A549 (cell line): Measurements from ENCODE around the gene D2HGDH. TPM values are rescaled to one million over a fixed set of nuclear protein-coding genes. Genes with fewer than 3 reads are reported as not detected.

Source experiments
- ATAC-seq, 2 experiments: fragments of 200-7000 bp in 1 of 2; fragments of >200 bp in 1 of 2; cut with Nextera tagmentation in 1 of 2; cut with Tn5 transposase in 1 of 2; 3 replicates each; pipeline versions ENCODE4 v1.8.0 to v1.9.1; 2018 to 2020; ENCODE audit warnings: mild to moderate bottlenecking in 1 of 2, moderate library complexity in 1 of 2
- CTCF ChIA-PET: fragments of 300-600 bp; sonication (Branson Sonifier 250); formaldehyde crosslinking; extraction: SDS; loops from one replicate; lab custom pipeline; 2021; ENCODE audit warnings: antibody characterized with exemption, inconsistent platforms; lab: Yijun Ruan, JAX
- POLR2A ChIA-PET: fragments of 350-600 bp; formaldehyde crosslinking; extraction: SDS; loops from one replicate; lab custom pipeline; 2021; ENCODE audit warnings: antibody characterized with exemption, inconsistent platforms; lab: Yijun Ruan, JAX
- DNase-seq, 2 experiments: peaks; one replicate each; pipeline versions ENCODE4 v3.0.0 to v3.0.0-alpha.2; 2011 to 2016; ENCODE audit warnings: low read depth in 1 of 2, low spot score in 1 of 2
- FAIRE-seq: peaks from 2 replicates; lab custom pipeline; 2011; peaks lifted over from hg19 to GRCh38; lab: Jason Lieb, UNC
- H3K27ac ChIP-seq, 2 experiments: fragments of >200 bp; sonication (Bioruptor Twin); formaldehyde crosslinking; 3 replicates each; pipeline ENCODE4 v1.5.1; 2016 to 2017
- H3K4me1 ChIP-seq: fragments of >200 bp; sonication (Bioruptor Twin); formaldehyde crosslinking; 3 replicates; pipeline ENCODE4 v1.6.1; 2016
- H3K4me2 ChIP-seq: fragments of >200 bp; sonication (Bioruptor Twin); formaldehyde crosslinking; 3 replicates; pipeline ENCODE4 v1.6.1; 2016
- H3K4me3 ChIP-seq: fragments of >200 bp; sonication (Bioruptor Twin); formaldehyde crosslinking; 3 replicates; pipeline ENCODE4 v1.5.1; 2016
- H3K9me3 ChIP-seq: fragments of >200 bp; sonication (Bioruptor Twin); formaldehyde crosslinking; 3 replicates; pipeline ENCODE4 v1.6.1; 2016
- CBX8 ChIP-seq: fragments of 200-600 bp; sonication (generic); IDR thresholded peaks from 2 replicates; pipeline ENCODE4 v1.6.1; 2016
- CHD2 ChIP-seq: fragments of 150-350 bp; IDR thresholded peaks from 2 replicates; pipeline ENCODE4 v1.6.1; 2014; ENCODE audit warnings: low read length; ENCODE audit not compliant: partially characterized antibody
- EHF ChIP-seq: fragments of 250-450 bp; sonication (Bioruptor Pico); IDR thresholded peaks from 2 replicates; pipeline ENCODE4 v1.5.0; 2020; ENCODE audit warnings: mild to moderate bottlenecking
- FOSB ChIP-seq: fragments of 250-450 bp; sonication (Bioruptor Pico); IDR thresholded peaks from 2 replicates; pipeline ENCODE4 v1.5.0; 2020; ENCODE audit warnings: mild to moderate bottlenecking, moderate library complexity
- FOSL2 ChIP-seq, 2 experiments: fragments of 450-650 bp in 1 of 2; fragments of >200 bp in 1 of 2; sonication (Bioruptor Twin) in 1 of 2; formaldehyde crosslinking; IDR thresholded peaks; 2 replicates each; pipeline versions ENCODE4 v1.5.0 to v1.6.1; 2016 to 2020; ENCODE audit warnings: mild to moderate bottlenecking in 1 of 2, moderate library complexity in 1 of 2
- GATA3 ChIP-seq: IDR thresholded peaks from 2 replicates; pipeline ENCODE4 v1.6.1; 2012; ENCODE audit warnings: borderline replicate concordance
- HEYL ChIP-seq: fragments of 250-450 bp; sonication (Bioruptor Pico); IDR thresholded peaks from 2 replicates; pipeline ENCODE4 v1.8.0; 2021; ENCODE audit warnings: mild to moderate bottlenecking, moderate library complexity
- HOXA7 ChIP-seq: fragments of 250-450 bp; sonication (Bioruptor Pico); IDR thresholded peaks from 2 replicates; pipeline ENCODE4 v1.5.0; 2020; ENCODE audit warnings: mild to moderate bottlenecking, moderate library complexity
- JUNB ChIP-seq: fragments of >200 bp; sonication (Bioruptor Twin); formaldehyde crosslinking; IDR thresholded peaks from 2 replicates; pipeline ENCODE4 v1.6.1; 2016
- KDM1A ChIP-seq: fragments of 200-600 bp; sonication (generic); IDR thresholded peaks from 2 replicates; pipeline ENCODE4 v1.6.1; 2016; ENCODE audit warnings: low read depth, mild to moderate bottlenecking
- KDM5A ChIP-seq: fragments of 200-600 bp; sonication (generic); IDR thresholded peaks from 2 replicates; pipeline ENCODE4 v1.6.1; 2016; ENCODE audit warnings: antibody characterized with exemption, mild to moderate bottlenecking
- PHF8 ChIP-seq: fragments of 200-600 bp; sonication (generic); IDR thresholded peaks from 2 replicates; pipeline ENCODE4 v1.6.1; 2016; ENCODE audit warnings: low read depth, mild to moderate bottlenecking, antibody characterized with exemption, moderate library complexity, borderline replicate concordance
- RAD21 ChIP-seq, 2 experiments: fragments of >200 bp in 1 of 2; sonication (Bioruptor Twin) in 1 of 2; formaldehyde crosslinking in 1 of 2; IDR thresholded peaks in 1 of 2; conservative IDR thresholded peaks in 1 of 2; 2 replicates in 1 of 2; 3 replicates in 1 of 2; pipeline ENCODE4 v1.6.1; 2012 to 2018; ENCODE audit warnings: inconsistent platforms in 1 of 2
- TP53 ChIP-seq: fragments of 250-450 bp; sonication (Bioruptor Pico); IDR thresholded peaks from 2 replicates; pipeline ENCODE4 v1.5.0; 2021; ENCODE audit warnings: mild to moderate bottlenecking, moderate library complexity
- ZSCAN20 ChIP-seq: fragments of 250-450 bp; sonication (Bioruptor Pico); IDR thresholded peaks from 2 replicates; pipeline ENCODE4 v1.8.0; 2022; ENCODE audit warnings: mild to moderate bottlenecking, moderate library complexity
- WGBS: methylation state at CpG from one replicate; pipeline ENCODE4 v1.1.6; 2017; ENCODE audit errors: missing lambda C conversion rate; 5-methylcytosine and 5-hydroxymethylcytosine counted together
- polyA plus RNA-seq, 4 experiments: library from polyadenylated mRNA; depleted of rRNA in 3 of 4; stranded (reverse); fragments of >200 nt; fragmentation: RNase III in 1 of 4; extraction: RNeasy Plus Mini Kit Qiagen cat#74134 plus additional on column Dnase treatment in 1 of 4; gene quantifications; 2 replicates in 3 of 4; 3 replicates in 1 of 4; pipeline ENCODE4 v1.2.3, GENCODE V29; 2011 to 2017
- TF ChIP-seq, protein P1 (sequence below): fragments of 150-350 bp; IDR thresholded peaks from 2 replicates; pipeline ENCODE4 v1.6.1; 2014; ENCODE audit warnings: low read depth, mild to moderate bottlenecking, low read length
- TF ChIP-seq, protein P2 (sequence below): IDR thresholded peaks from 2 replicates; pipeline ENCODE4 v1.6.1; 2012
- TF ChIP-seq, protein P3 (sequence below): IDR thresholded peaks from 2 replicates; pipeline ENCODE4 v1.6.1; 2012
- TF ChIP-seq, protein P4 (sequence below): fragments of 250-450 bp; sonication (Bioruptor Pico); IDR thresholded peaks from 2 replicates; pipeline ENCODE4 v1.5.0; 2020; ENCODE audit warnings: low read depth, mild to moderate bottlenecking, moderate library complexity
- TF ChIP-seq, protein P5 (sequence below): fragments of 200-600 bp; sonication (generic); IDR thresholded peaks from 2 replicates; pipeline ENCODE4 v1.6.1; 2016; ENCODE audit warnings: antibody characterized with exemption, mild to moderate bottlenecking, moderate library complexity

Gene D2HGDH
- polyA plus RNA-seq, 2 of the 4 experiments (the other 2 are of a cell fraction): 6.5 to 18.5 TPM

DNA sequence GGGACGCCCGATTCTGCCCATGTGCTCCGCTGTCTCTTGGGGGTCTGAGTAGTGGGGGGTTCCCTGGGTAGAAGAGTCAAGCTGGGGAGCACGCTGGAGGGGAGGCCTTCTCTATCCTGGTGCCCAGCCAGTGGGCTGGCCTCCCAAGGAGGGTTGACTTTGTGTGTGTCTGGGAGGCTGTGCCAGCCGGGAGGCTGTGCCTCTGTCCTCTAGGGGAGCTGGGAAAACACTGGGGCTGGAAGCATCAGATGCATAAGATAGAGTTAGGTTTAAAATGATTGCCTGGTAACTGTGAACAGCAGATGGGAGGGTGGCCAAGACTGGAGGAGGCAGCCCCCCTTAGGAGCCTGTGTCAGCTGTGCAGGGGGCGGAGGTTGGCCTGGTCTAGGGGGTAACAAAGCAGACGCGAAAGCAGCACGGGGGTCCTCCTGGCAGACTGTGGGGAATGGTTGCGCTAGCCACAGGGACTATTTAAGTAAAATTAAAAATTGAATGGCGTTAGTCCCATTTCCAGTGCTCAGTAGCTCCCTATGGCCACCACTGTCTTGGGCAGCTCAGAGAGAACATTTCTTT is 31.3 kb upstream of the D2HGDH start:
- Histone ChIP-seq H3K4me1 (peaks cover 15% of the 10 kb centered on the region), H3K4me2 (peak overlapping the region; percentile 98), H3K4me3 (peak overlapping the region; percentile 91), H3K9me3 (peaks cover 15% of the 10 kb centered on the region), H3K27ac (peak overlapping the region; percentile 96 to 100)
- CTCF ChIA-PET: interaction anchor here (0.7 to 3.0 kb wide), 10 partner anchors 9 to 176 kb away, joined by 3 to 15 read pairs (median 6); partner anchors contain the start of gene D2HGDH
- FAIRE-seq: no peak
- DNase-seq: peak; percentile 26 to 29
- 68% methylated on average over 8 of the region's 11 CpGs for WGBS
- peak; percentile 23 to 27 for ATAC-seq
- POLR2A ChIA-PET: interaction anchor here (2.0 kb wide), 1 partner anchor 14 kb away, joined by 13 read pairs; no protein-coding TSS in a partner anchor
- TF ChIP-seq, protein P1, sequence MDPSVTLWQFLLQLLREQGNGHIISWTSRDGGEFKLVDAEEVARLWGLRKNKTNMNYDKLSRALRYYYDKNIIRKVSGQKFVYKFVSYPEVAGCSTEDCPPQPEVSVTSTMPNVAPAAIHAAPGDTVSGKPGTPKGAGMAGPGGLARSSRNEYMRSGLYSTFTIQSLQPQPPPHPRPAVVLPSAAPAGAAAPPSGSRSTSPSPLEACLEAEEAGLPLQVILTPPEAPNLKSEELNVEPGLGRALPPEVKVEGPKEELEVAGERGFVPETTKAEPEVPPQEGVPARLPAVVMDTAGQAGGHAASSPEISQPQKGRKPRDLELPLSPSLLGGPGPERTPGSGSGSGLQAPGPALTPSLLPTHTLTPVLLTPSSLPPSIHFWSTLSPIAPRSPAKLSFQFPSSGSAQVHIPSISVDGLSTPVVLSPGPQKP: no peak
- TF ChIP-seq, protein P2, sequence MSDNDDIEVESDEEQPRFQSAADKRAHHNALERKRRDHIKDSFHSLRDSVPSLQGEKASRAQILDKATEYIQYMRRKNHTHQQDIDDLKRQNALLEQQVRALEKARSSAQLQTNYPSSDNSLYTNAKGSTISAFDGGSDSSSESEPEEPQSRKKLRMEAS: no peak; the same call in 1 of the 2 replicates
- TF ChIP-seq HEYL (CRISPR knock-in tag): no peak
- TF ChIP-seq FOSB (CRISPR knock-in tag): no peak
- no peak for TF ChIP-seq PHF8
- TF ChIP-seq JUNB: no peak
- TF ChIP-seq KDM5A: no peak
- no peak for TF ChIP-seq EHF (CRISPR knock-in tag)
- TF ChIP-seq, protein P3, sequence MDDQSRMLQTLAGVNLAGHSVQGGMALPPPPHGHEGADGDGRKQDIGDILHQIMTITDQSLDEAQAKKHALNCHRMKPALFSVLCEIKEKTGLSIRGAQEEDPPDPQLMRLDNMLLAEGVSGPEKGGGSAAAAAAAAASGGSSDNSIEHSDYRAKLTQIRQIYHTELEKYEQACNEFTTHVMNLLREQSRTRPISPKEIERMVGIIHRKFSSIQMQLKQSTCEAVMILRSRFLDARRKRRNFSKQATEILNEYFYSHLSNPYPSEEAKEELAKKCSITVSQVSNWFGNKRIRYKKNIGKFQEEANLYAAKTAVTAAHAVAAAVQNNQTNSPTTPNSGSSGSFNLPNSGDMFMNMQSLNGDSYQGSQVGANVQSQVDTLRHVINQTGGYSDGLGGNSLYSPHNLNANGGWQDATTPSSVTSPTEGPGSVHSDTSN: no peak
- TF ChIP-seq GATA3: no peak
- no peak for TF ChIP-seq FOSL2 (IDR thresholded peaks at IDR 0.05)
- TF ChIP-seq FOSL2 (CRISPR knock-in tag; IDR thresholded peaks at IDR 0.05): no peak
- TF ChIP-seq TP53: no peak
- TF ChIP-seq, protein P4, sequence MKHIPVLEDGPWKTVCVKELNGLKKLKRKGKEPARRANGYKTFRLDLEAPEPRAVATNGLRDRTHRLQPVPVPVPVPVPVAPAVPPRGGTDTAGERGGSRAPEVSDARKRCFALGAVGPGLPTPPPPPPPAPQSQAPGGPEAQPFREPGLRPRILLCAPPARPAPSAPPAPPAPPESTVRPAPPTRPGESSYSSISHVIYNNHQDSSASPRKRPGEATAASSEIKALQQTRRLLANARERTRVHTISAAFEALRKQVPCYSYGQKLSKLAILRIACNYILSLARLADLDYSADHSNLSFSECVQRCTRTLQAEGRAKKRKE (CRISPR knock-in tag): no peak
- TF ChIP-seq, protein P5, sequence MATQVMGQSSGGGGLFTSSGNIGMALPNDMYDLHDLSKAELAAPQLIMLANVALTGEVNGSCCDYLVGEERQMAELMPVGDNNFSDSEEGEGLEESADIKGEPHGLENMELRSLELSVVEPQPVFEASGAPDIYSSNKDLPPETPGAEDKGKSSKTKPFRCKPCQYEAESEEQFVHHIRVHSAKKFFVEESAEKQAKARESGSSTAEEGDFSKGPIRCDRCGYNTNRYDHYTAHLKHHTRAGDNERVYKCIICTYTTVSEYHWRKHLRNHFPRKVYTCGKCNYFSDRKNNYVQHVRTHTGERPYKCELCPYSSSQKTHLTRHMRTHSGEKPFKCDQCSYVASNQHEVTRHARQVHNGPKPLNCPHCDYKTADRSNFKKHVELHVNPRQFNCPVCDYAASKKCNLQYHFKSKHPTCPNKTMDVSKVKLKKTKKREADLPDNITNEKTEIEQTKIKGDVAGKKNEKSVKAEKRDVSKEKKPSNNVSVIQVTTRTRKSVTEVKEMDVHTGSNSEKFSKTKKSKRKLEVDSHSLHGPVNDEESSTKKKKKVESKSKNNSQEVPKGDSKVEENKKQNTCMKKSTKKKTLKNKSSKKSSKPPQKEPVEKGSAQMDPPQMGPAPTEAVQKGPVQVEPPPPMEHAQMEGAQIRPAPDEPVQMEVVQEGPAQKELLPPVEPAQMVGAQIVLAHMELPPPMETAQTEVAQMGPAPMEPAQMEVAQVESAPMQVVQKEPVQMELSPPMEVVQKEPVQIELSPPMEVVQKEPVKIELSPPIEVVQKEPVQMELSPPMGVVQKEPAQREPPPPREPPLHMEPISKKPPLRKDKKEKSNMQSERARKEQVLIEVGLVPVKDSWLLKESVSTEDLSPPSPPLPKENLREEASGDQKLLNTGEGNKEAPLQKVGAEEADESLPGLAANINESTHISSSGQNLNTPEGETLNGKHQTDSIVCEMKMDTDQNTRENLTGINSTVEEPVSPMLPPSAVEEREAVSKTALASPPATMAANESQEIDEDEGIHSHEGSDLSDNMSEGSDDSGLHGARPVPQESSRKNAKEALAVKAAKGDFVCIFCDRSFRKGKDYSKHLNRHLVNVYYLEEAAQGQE: no peak
- TF ChIP-seq RAD21 (conservative IDR thresholded peaks at IDR 0.05 in 1 of 2, IDR thresholded peaks at IDR 0.05 in 1 of 2): no peak
- TF ChIP-seq ZSCAN20 (CRISPR knock-in tag): no peak
- TF ChIP-seq CHD2: no peak
- no peak for TF ChIP-seq CBX8
- no peak for TF ChIP-seq HOXA7 (CRISPR knock-in tag)
- no peak for TF ChIP-seq KDM1A
